C4-2B (cell line): ENCODE data around the gene PTPDC1.

Experiments used
- CTCF ChIP-seq: fragments of 450-650 bp; conservative IDR thresholded peaks from 2 replicates; pipeline ENCODE4 v1.5.1; 2017; ENCODE audit warnings: mild to moderate bottlenecking
- ZFX ChIP-seq: fragments of 450-650 bp; IDR thresholded peaks from 2 replicates; pipeline ENCODE4 v1.6.1; 2017

GRCh38 chr9:94056442-94056974, 27.8 kb upstream of the PTPDC1 start:
- TF ChIP-seq CTCF (no peak), ZFX (no peak)
